Caco-2 (cell line): ENCODE measurements around the gene ATG9B. TPM values are rescaled to one million over a fixed set of nuclear protein-coding genes. Genes with fewer than 3 reads are reported as not detected.
A peak's percentile ranks its signal among the peaks of the same experiment; 100 is the strongest.
"Not testable (repeated sequence)": the region's sequence is repeated elsewhere in the genome, so short reads cannot be mapped to it uniquely, and the experiment has no call there.

Experiments
- BruUV-seq: library from RNA; stranded (reverse); fragments of 400-500 nt; replicated peaks from 2 replicates; lab custom pipeline; 2021; lab: Mats Ljungman, UMichigan
- CTCF ChIA-PET: fragments of 300-600 bp; sonication (Branson Sonifier 250); formaldehyde crosslinking; loops from one replicate; lab custom pipeline; 2022; ENCODE audit warnings: antibody characterized with exemption; lab: Charles Lee
- POLR2A ChIA-PET: fragments of 300-600 bp; sonication (Branson Sonifier 250); formaldehyde crosslinking; loops from one replicate; lab custom pipeline; 2022; ENCODE audit warnings: antibody characterized with exemption; lab: Charles Lee
- DNase-seq, 2 experiments: peaks; one replicate each; pipeline versions ENCODE4 v3.0.0 to v3.0.0-alpha.2; 2020 to 2022
- H3K27me3 ChIP-seq: replicated peaks from 2 replicates; pipeline ENCODE4 v1.6.0; 2011; ENCODE audit warnings: low read length; ENCODE audit not compliant: control insufficient read depth, insufficient read depth
- H3K36me3 ChIP-seq: 2 replicates; pipeline ENCODE4 v1.5.1; 2011; ENCODE audit warnings: low read length; ENCODE audit not compliant: control insufficient read depth, insufficient read depth
- H3K4me1 ChIP-seq: fragments of 250-450 bp; sonication (Bioruptor Pico); 2 replicates; pipeline ENCODE4 v1.5.1; 2020; ENCODE audit warnings: mild to moderate bottlenecking
- H3K4me3 ChIP-seq: 2 replicates; pipeline ENCODE4 v1.5.1; 2011; ENCODE audit warnings: low read depth, mild to moderate bottlenecking, control low read depth, low read length
- H3K9me3 ChIP-seq: fragments of 250-450 bp; sonication (Bioruptor Pico); 2 replicates; pipeline ENCODE4 v1.5.1; 2020; ENCODE audit warnings: mild to moderate bottlenecking, moderate library complexity
- H3K27ac Mint-ChIP-seq: one replicate; pipeline ENCODE4 v1.8.0; 2022; ENCODE audit warnings: mixed read lengths; ENCODE audit not compliant: unreplicated experiment
- H3K27me3 Mint-ChIP-seq: one replicate; pipeline ENCODE4 v1.8.0; 2022; ENCODE audit warnings: mixed read lengths; ENCODE audit not compliant: insufficient read depth, unreplicated experiment
- H3K36me3 Mint-ChIP-seq: one replicate; pipeline ENCODE4 v1.8.0; 2022; ENCODE audit warnings: mild to moderate bottlenecking, mixed read lengths; ENCODE audit not compliant: insufficient read depth, unreplicated experiment
- H3K4me1 Mint-ChIP-seq: one replicate; pipeline ENCODE4 v1.8.0; 2022; ENCODE audit warnings: low read depth, mixed read lengths; ENCODE audit not compliant: unreplicated experiment
- H3K4me3 Mint-ChIP-seq: one replicate; pipeline ENCODE4 v1.8.0; 2022; ENCODE audit warnings: mild to moderate bottlenecking, moderate library complexity, mixed read lengths; ENCODE audit not compliant: unreplicated experiment
- H3K9me3 Mint-ChIP-seq: one replicate; pipeline ENCODE4 v1.8.0; 2022; ENCODE audit warnings: mixed read lengths; ENCODE audit not compliant: unreplicated experiment
- intact Hi-C: fragments of 100-400 bp; cut with micrococcal nuclease; formaldehyde crosslinking; loops from one replicate; pipeline ENCODE4 v1.10.0; 2022; ENCODE audit not compliant: unreplicated experiment
- total RNA-seq: library from RNA; stranded (reverse); gene quantifications from 2 replicates; pipeline ENCODE4 v1.2.3, GENCODE V29; 2022
- TF ChIP-seq, protein P1 (sequence below), 2 experiments: fragments of 200-600 bp in 1 of 2; IDR thresholded peaks; 1 replicate in 1 of 2; 2 replicates in 1 of 2; pipeline versions ENCODE4 v1.5.1 to v1.8.0; 2011 to 2022; ENCODE audit warnings: antibody characterized with exemption in 1 of 2, control low read depth in 1 of 2, inconsistent platforms in 1 of 2, low read depth in 1 of 2, low read length in 1 of 2, mild to moderate bottlenecking in 1 of 2, moderate library complexity in 1 of 2; ENCODE audit not compliant: insufficient read depth in 1 of 2, severe bottlenecking in 1 of 2, unreplicated experiment in 1 of 2

The ATG9B gene
- total RNA-seq, 1 experiment from 2014 or later: 4.3 TPM

DNA sequence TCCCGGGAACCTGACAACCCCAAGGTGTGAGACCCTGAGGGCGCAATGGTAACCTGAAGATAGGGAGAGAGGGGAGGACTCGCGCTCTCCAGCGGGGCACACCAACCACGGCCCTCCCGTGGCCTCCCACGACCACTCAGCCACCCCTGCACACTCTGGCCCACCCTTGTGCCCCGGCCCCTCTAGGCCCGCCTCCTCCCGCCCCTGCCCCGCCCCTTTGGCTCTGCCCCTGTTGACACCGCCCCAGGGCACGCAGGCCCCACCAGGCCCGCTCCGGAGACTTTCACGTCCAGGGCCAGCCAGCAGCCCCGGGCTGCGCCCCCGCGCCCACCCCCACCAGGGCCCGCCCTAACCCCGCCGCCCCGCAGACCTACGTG lies 10.9 kb downstream of the ATG9B start:
- BruUV-seq: no TSS peak
- no peak overlapping the region for H3K4me3 Mint-ChIP-seq
- TF ChIP-seq, protein P1, sequence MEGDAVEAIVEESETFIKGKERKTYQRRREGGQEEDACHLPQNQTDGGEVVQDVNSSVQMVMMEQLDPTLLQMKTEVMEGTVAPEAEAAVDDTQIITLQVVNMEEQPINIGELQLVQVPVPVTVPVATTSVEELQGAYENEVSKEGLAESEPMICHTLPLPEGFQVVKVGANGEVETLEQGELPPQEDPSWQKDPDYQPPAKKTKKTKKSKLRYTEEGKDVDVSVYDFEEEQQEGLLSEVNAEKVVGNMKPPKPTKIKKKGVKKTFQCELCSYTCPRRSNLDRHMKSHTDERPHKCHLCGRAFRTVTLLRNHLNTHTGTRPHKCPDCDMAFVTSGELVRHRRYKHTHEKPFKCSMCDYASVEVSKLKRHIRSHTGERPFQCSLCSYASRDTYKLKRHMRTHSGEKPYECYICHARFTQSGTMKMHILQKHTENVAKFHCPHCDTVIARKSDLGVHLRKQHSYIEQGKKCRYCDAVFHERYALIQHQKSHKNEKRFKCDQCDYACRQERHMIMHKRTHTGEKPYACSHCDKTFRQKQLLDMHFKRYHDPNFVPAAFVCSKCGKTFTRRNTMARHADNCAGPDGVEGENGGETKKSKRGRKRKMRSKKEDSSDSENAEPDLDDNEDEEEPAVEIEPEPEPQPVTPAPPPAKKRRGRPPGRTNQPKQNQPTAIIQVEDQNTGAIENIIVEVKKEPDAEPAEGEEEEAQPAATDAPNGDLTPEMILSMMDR (IDR thresholded peaks at IDR 0.05; ENCODE audit: insufficient read depth in 1 of 2, low read depth in 1 of 2, low read length in 1 of 2, severe bottlenecking in 1 of 2, unreplicated experiment in 1 of 2): no peak
- DNase-seq: no peak
- no peaks in the 10 kb centered on the region for H3K27me3 ChIP-seq
- no peaks in the 10 kb centered on the region for H3K36me3 Mint-ChIP-seq
- H3K4me3 ChIP-seq: no peak overlapping the region
- peaks cover 29% of the 10 kb centered on the region for H3K4me1 ChIP-seq
- H3K9me3 ChIP-seq: no peaks in the 10 kb centered on the region
- intact Hi-C loops: loop anchor here (1.0 to 5.0 kb wide), 2 partner anchors 15 to 99 kb away; partner anchors contain the start of gene ABCB8
- H3K36me3 ChIP-seq: no peaks in the 10 kb centered on the region
- CTCF ChIA-PET: no interaction called here
- POLR2A ChIA-PET: no interaction called here
- no peak overlapping the region for H3K27ac Mint-ChIP-seq
- no peaks in the 10 kb centered on the region for H3K9me3 Mint-ChIP-seq
- H3K27me3 Mint-ChIP-seq: no peaks in the 10 kb centered on the region
- H3K4me1 Mint-ChIP-seq: peaks cover 10% of the 10 kb centered on the region

DNA sequence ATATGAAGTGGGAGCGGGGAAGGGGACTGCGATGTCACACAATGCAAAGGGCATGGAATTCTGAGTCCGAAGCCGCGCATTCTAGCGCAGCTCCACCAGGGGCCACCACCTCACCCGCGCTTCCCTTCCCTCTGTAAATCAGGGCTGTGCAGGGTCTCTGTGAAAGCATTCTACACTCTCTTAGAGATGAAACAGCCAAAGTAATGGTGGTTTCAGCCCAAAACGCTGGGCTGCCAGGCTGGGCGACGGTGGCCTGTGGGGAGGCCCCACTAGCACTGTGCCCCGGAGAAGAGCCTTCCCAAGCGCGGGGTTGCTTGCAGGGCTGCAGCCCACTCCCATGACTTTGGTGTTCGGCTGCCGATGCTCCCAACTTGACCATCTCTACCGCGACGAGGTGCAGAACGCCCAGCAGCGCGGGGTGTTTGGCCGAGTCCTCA lies 11.4 kb downstream of the ATG9B start:
- intact Hi-C loops: loop anchor here (1.0 to 5.0 kb wide), 2 partner anchors 15 to 99 kb away; partner anchors contain the start of gene ABCB8
- POLR2A ChIA-PET: no interaction called here
- TF ChIP-seq, protein P1 (IDR thresholded peaks at IDR 0.05; ENCODE audit: insufficient read depth in 1 of 2, low read depth in 1 of 2, low read length in 1 of 2, severe bottlenecking in 1 of 2, unreplicated experiment in 1 of 2): peak in 1 of 2 experiments; percentile 60
- peaks cover 10% of the 10 kb centered on the region for H3K4me1 Mint-ChIP-seq
- BruUV-seq: no TSS peak
- no peaks in the 10 kb centered on the region for H3K36me3 ChIP-seq
- H3K27ac Mint-ChIP-seq: peak overlapping the region; percentile 53
- no peak overlapping the region for H3K4me3 ChIP-seq
- peaks cover 27% of the 10 kb centered on the region for H3K4me1 ChIP-seq
- no peaks in the 10 kb centered on the region for H3K36me3 Mint-ChIP-seq
- H3K4me3 Mint-ChIP-seq: no peak overlapping the region
- peak in 1 of 2 experiments; percentile 57 for DNase-seq
- CTCF ChIA-PET: interaction anchor here (1.1 to 1.2 kb wide), 2 partner anchors 15 to 50 kb away, joined by 3 to 5 read pairs; partner anchors contain the start of gene ABCB8
- H3K9me3 Mint-ChIP-seq: no peaks in the 10 kb centered on the region
- H3K27me3 Mint-ChIP-seq: no peaks in the 10 kb centered on the region
- no peaks in the 10 kb centered on the region for H3K27me3 ChIP-seq
- H3K9me3 ChIP-seq: no peaks in the 10 kb centered on the region

DNA sequence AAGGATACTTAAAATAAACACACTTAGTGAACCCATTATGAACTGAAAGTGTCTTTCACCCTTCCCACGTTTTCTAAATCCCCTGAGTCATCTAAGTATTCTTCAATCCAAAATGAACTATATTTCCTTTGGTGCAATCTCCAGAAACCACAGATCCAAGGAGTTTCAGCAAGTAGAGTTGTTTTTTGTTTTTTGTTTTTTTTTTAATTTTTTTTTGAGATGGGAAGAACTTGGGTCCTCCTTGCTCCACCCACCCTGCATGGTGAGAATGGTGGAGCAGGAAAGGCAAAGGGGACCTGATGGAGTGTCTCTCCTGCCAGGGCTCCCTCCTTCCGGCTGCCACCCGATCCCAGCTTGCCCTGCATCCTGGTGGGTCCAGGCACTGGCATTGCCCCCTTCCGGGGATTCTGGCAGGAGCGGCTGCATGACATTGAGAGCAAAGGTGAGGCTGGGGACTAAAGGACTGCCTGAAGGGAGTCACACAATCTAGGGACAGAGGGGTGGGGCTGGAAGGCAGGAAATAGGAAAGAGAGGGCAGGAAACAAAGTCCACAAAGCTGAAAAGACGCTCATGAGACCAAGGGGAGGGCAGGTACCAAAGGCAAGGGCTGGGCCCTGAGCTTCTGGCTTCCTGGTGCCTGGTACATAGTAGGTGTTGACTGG lies 12.1 kb downstream of the ATG9B start:
- peak overlapping the region; percentile 6 for H3K4me3 Mint-ChIP-seq
- ChIA-PET CTCF (interaction anchor here (1.1 to 1.2 kb wide), 2 partner anchors 16 to 50 kb away, joined by 3 to 5 read pairs; partner anchors contain the start of gene ABCB8), POLR2A (no interaction called here)
- H3K9me3 Mint-ChIP-seq: no peaks in the 10 kb centered on the region
- intact Hi-C loops: loop anchor here (5.0 kb wide), 1 partner anchor 100 kb away; no protein-coding TSS in a partner anchor
- Histone ChIP-seq H3K4me1 (peaks cover 23% of the 10 kb centered on the region), H3K27me3 (no peaks in the 10 kb centered on the region), H3K4me3 (no peak overlapping the region), H3K36me3 (no peaks in the 10 kb centered on the region), H3K9me3 (no peaks in the 10 kb centered on the region)
- BruUV-seq: no TSS peak
- no peaks in the 10 kb centered on the region for H3K27me3 Mint-ChIP-seq
- H3K27ac Mint-ChIP-seq: peak overlapping the region; percentile 53
- peaks cover 10% of the 10 kb centered on the region for H3K4me1 Mint-ChIP-seq
- H3K36me3 Mint-ChIP-seq: no peaks in the 10 kb centered on the region
- TF ChIP-seq, protein P1 (IDR thresholded peaks at IDR 0.05; ENCODE audit: insufficient read depth in 1 of 2, low read depth in 1 of 2, low read length in 1 of 2, severe bottlenecking in 1 of 2, unreplicated experiment in 1 of 2): no peak
- DNase-seq: no peak

DNA sequence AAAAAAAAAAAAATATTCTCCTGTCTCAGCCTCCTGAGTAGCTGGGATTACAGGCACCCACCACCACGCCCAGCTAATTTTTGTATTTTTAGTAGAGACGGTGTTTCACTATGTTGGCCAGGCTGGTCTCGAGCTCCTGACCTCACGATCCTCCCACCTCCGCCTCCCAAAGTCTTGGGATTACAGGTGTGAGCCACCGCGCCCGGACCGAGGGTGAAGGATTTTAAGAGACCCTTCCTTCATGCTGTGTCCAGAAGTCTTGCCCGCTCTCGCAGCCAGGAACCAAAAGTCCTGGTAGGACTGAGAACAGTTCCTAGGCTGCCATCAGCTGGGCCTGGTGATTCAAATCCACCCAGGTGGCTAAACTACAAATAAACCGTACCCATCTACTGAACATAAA lies 12.7 kb downstream of the ATG9B start:
- DNase-seq, CTCF ChIA-PET: not testable (repeated sequence)

More for the DNA sequence above, 12.7 kb downstream of the ATG9B start:
- H3K4me3 ChIP-seq, H3K27ac Mint-ChIP-seq, H3K36me3 Mint-ChIP-seq, H3K27me3 ChIP-seq, BruUV-seq, POLR2A ChIA-PET, H3K9me3 Mint-ChIP-seq, H3K36me3 ChIP-seq, H3K27me3 Mint-ChIP-seq, H3K4me3 Mint-ChIP-seq, H3K9me3 ChIP-seq: not testable (repeated sequence)
- peaks cover 10% of the 10 kb centered on the region for H3K4me1 Mint-ChIP-seq
- intact Hi-C loops: loop anchor here (5.0 kb wide), 1 partner anchor 101 kb away; no protein-coding TSS in a partner anchor
- H3K4me1 ChIP-seq: peaks cover 23% of the 10 kb centered on the region
